ENCODE data around the gene ZNF385B.

DNA sequence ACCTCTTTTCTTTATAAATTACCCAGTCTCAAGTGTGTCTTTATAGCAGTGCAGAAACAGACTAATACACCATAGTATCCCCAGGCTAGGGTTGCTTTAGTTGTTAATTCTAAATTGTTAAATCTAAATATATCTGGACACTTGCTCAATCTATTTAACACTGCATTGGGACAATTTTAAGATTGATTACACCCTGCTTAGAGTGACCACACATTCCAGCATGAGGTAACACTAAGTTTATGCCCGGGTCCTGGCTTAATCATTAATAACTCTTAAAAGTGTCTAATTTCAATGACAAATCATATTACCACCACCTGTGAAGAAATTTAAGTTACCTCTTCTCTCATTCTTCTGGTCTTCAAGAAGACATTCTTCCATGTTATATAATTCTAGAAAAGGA lies 131.4 kb downstream of the ZNF385B start:
- TF ChIP-seq, protein P1, sequence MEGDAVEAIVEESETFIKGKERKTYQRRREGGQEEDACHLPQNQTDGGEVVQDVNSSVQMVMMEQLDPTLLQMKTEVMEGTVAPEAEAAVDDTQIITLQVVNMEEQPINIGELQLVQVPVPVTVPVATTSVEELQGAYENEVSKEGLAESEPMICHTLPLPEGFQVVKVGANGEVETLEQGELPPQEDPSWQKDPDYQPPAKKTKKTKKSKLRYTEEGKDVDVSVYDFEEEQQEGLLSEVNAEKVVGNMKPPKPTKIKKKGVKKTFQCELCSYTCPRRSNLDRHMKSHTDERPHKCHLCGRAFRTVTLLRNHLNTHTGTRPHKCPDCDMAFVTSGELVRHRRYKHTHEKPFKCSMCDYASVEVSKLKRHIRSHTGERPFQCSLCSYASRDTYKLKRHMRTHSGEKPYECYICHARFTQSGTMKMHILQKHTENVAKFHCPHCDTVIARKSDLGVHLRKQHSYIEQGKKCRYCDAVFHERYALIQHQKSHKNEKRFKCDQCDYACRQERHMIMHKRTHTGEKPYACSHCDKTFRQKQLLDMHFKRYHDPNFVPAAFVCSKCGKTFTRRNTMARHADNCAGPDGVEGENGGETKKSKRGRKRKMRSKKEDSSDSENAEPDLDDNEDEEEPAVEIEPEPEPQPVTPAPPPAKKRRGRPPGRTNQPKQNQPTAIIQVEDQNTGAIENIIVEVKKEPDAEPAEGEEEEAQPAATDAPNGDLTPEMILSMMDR (IDR thresholded peaks at IDR 0.05; ENCODE audit: insufficient read depth, low read length): no peak
- TF ChIP-seq POLR2AphosphoS5 (IDR thresholded peaks at IDR 0.05; ENCODE audit: low read depth): no peak
